HEK293T (cell line): ENCODE data around the gene MLLT3.
A peak's percentile ranks its signal among the peaks of the same experiment; 100 is the strongest.

Experiments
- CTCF ChIA-PET: fragments of 350-600 bp; formaldehyde crosslinking; extraction: SDS; loops from one replicate; lab custom pipeline; 2021; ENCODE audit warnings: antibody characterized with exemption, inconsistent platforms; lab: Yijun Ruan, JAX
- POLR2A ChIA-PET: fragments of 350-600 bp; formaldehyde crosslinking; extraction: SDS; loops from one replicate; lab custom pipeline; 2020; ENCODE audit warnings: antibody characterized with exemption, inconsistent platforms; lab: Yijun Ruan, JAX
- DNase-seq: peaks from one replicate; pipeline ENCODE4 v3.0.0; 2012; ENCODE audit warnings: mixed read lengths; ENCODE audit errors: extremely low spot score
- ARNT ChIP-seq: fragments of 450-650 bp; IDR thresholded peaks from 2 replicates; pipeline ENCODE4 v1.6.1; 2017; ENCODE audit warnings: mild to moderate bottlenecking
- BHLHE40 ChIP-seq: fragments of 450-650 bp; IDR thresholded peaks from 2 replicates; pipeline ENCODE4 v1.6.1; 2016; ENCODE audit warnings: mild to moderate bottlenecking, moderate library complexity, borderline replicate concordance
- CTBP1 ChIP-seq: fragments of 450-650 bp; IDR thresholded peaks from 2 replicates; pipeline ENCODE4 v1.6.1; 2016; ENCODE audit warnings: borderline replicate concordance
- ELF4 ChIP-seq: fragments of 450-650 bp; IDR thresholded peaks from 2 replicates; pipeline ENCODE4 v1.6.1; 2017; ENCODE audit warnings: antibody characterized with exemption
- FOXA1 ChIP-seq: fragments of 450-650 bp; IDR thresholded peaks from 2 replicates; pipeline ENCODE4 v1.6.1; 2016; ENCODE audit warnings: mild to moderate bottlenecking
- FOXK2 ChIP-seq: fragments of 450-650 bp; IDR thresholded peaks from 2 replicates; pipeline ENCODE4 v1.6.1; 2016; ENCODE audit warnings: mild to moderate bottlenecking
- FOXM1 ChIP-seq: fragments of 450-650 bp; IDR thresholded peaks from 2 replicates; pipeline ENCODE4 v1.6.1; 2017; ENCODE audit warnings: mild to moderate bottlenecking, borderline replicate concordance
- HDGF ChIP-seq: fragments of 450-650 bp; IDR thresholded peaks from 2 replicates; pipeline ENCODE4 v1.6.1; 2017; ENCODE audit warnings: antibody characterized with exemption, borderline replicate concordance
- LEF1 ChIP-seq: fragments of 450-650 bp; IDR thresholded peaks from 2 replicates; pipeline ENCODE4 v1.6.1; 2017; ENCODE audit warnings: mild to moderate bottlenecking, borderline replicate concordance
- NFRKB ChIP-seq: fragments of 450-650 bp; IDR thresholded peaks from 2 replicates; pipeline ENCODE4 v1.6.1; 2016; ENCODE audit warnings: mild to moderate bottlenecking, moderate library complexity
- PKNOX1 ChIP-seq: fragments of 450-650 bp; IDR thresholded peaks from 2 replicates; pipeline ENCODE4 v1.6.1; 2016
- SP1 ChIP-seq: fragments of 450-650 bp; IDR thresholded peaks from 2 replicates; pipeline ENCODE4 v1.6.1; 2017
- SUZ12 ChIP-seq: fragments of 450-650 bp; IDR thresholded peaks from 2 replicates; pipeline ENCODE4 v1.6.1; 2016; ENCODE audit warnings: mild to moderate bottlenecking
- TARDBP ChIP-seq: fragments of 450-650 bp; IDR thresholded peaks from 2 replicates; pipeline ENCODE4 v1.6.1; 2016
- ZNF384 ChIP-seq: fragments of 450-650 bp; IDR thresholded peaks from 2 replicates; pipeline ENCODE4 v1.6.1; 2016

The MLLT3 gene

GRCh38 chr9:20630241-20630943, 8.1 kb upstream of the MLLT3 start:
- DNase-seq = no peak
- peak; percentile 63 for TF ChIP-seq PKNOX1
- no peak for TF ChIP-seq SUZ12
- CTCF ChIA-PET = no interaction called here
- POLR2A ChIA-PET = no interaction called here

- TF ChIP-seq ZNF384 = no peak
- no peak for TF ChIP-seq TARDBP
- no peak for TF ChIP-seq FOXK2
- TF ChIP-seq BHLHE40 = no peak
- TF ChIP-seq SUZ12 = no peak
- no peak for TF ChIP-seq PKNOX1
- no peak for TF ChIP-seq HDGF
- TF ChIP-seq FOXM1 = no peak
- no peak for TF ChIP-seq FOXA1
- no peak for TF ChIP-seq ELF4
- no peak for TF ChIP-seq LEF1
- ChIA-PET CTCF (interaction anchor here (0.5 to 1.3 kb wide), 6 partner anchors 35 to 1160 kb away, joined by 3 to 6 read pairs (median 4); no protein-coding TSS in a partner anchor), POLR2A (interaction anchor here (1.2 kb wide), 1 partner anchor 59 kb away, joined by 7 read pairs; the partner anchor contains the start of gene FOCAD)
- no peak for DNase-seq
Observed at GRCh38 chr9:20625003-20625349, 2.7 kb upstream of the MLLT3 start.

DNA sequence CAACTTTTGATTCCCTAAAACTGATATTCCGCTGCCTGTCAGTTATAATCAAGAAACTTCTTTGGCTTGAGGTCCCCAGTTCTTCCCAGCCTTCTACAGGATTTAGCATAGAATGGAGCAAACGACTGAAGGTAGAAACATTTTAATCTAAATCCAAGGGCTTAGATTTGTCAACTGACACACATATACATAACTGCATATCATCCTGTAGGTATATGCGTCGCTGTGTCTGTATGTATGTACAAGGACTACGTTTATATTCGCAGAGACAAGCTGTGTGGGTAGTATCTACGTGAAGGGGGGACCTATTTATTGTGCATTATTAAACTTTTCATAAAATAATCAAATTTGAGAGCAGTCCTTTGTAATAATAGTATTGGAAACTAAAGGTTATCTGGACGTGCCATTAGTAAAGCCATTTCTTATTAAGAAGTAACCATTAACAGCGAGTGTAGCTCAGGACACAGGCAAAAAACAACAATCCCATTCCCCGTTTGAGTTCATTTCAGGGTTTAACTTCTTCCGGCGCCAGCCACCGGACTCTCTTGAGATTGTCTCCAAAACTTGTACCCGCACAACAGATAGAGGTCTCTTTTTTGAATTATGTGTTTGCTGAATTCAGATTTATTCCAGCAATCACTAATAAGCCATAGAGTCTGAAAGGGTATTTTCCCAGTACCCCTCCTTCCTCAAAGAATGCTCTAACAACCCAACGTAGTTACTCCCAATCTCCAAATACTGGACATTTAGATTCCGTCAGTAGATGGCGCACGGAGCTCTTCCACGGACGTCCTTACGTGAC, 2.1 kb upstream of the MLLT3 start:
- 0 out of 2 replicates have a peak, but pooled peaks have one; percentile 48 for TF ChIP-seq PKNOX1
- TF ChIP-seq FOXK2 = no peak
- ChIA-PET POLR2A (interaction anchor here (1.2 kb wide), 1 partner anchor 60 kb away, joined by 7 read pairs; the partner anchor contains the start of gene FOCAD), CTCF (interaction anchor here (0.5 to 1.3 kb wide), 8 partner anchors 35 to 1159 kb away, joined by 3 to 6 read pairs (median 3); no protein-coding TSS in a partner anchor)
- DNase-seq = peak; percentile 59

DNA sequence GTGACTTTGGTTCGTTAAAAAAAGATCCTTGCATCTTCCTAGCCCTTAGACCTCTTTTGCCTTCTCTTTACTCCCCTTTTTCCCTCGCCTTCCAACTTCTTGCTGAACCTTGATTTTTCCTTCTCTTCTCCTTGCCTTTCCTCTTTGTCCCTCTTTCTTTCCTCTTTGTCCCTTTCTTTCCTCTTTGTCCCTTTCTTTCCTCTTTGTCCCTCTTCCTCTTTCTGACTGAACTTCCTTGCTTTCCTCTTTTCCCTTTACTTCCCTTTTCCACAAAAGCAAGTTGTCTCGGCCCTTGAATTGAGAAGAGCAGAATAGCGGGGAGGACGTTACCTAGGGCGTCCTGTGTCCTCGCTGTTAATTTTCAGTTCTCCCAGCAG, 1.4 kb upstream of the MLLT3 start:
- POLR2A ChIA-PET = interaction anchor here (1.2 kb wide), 1 partner anchor 61 kb away, joined by 7 read pairs; the partner anchor contains the start of gene FOCAD
- CTCF ChIA-PET = interaction anchor here (0.9 to 1.1 kb wide), 2 partner anchors 324 to 1159 kb away, joined by 3 read pairs; no protein-coding TSS in a partner anchor
- no peak for DNase-seq
- TF ChIP-seq ZNF384 = no peak
- TF ChIP-seq CTBP1 = peak; percentile 30; the same call in 1 of the 2 replicates
- no peak for TF ChIP-seq ARNT

DNA sequence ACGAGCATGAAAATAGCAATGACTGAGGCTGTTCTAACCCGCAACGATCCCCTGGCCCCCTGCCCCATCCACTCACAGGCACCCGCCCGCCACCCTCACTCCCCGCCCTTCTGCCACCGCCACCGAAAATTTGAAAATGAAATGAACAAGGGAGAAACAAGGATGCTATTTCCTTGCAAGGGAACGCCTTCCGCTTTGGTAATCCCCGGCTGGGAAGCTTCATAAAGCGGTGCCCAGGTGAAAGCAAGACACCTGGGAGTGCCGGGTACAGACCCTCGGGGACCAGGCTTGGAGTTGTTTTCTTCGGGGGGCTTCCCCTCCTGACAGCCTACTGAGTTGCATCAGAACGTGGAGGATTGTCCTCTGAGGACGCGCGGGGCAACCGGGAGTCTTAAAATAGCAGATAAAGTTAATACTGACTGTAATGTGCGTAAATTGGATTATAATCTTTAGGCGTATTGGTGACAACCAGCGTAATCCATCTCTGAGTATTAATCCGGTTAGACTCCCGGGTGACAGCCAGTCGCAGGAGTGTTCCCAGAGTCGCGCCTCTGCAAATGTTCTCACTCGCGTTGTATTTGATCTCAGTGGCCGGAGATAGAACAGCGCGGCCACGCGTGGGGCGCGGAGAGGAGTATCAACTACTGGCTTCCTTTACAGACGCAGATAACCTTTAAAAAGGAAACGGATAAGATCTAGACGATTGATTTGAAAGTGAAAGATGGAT, 885 bp upstream of the MLLT3 start:
- ChIA-PET POLR2A (interaction anchor here (0.8 to 1.8 kb wide), 4 partner anchors 10 to 266 kb away, joined by 4 to 12 read pairs (median 4); partner anchors contain the start of gene FOCAD), CTCF (no interaction called here)
- peak; percentile 32 for DNase-seq
- TF ChIP-seq TARDBP (peak; percentile 14; the same call in 1 of the 2 replicates), PKNOX1 (0 out of 2 replicates have a peak, but pooled peaks have one; percentile 9), SP1 (no peak)

DNA sequence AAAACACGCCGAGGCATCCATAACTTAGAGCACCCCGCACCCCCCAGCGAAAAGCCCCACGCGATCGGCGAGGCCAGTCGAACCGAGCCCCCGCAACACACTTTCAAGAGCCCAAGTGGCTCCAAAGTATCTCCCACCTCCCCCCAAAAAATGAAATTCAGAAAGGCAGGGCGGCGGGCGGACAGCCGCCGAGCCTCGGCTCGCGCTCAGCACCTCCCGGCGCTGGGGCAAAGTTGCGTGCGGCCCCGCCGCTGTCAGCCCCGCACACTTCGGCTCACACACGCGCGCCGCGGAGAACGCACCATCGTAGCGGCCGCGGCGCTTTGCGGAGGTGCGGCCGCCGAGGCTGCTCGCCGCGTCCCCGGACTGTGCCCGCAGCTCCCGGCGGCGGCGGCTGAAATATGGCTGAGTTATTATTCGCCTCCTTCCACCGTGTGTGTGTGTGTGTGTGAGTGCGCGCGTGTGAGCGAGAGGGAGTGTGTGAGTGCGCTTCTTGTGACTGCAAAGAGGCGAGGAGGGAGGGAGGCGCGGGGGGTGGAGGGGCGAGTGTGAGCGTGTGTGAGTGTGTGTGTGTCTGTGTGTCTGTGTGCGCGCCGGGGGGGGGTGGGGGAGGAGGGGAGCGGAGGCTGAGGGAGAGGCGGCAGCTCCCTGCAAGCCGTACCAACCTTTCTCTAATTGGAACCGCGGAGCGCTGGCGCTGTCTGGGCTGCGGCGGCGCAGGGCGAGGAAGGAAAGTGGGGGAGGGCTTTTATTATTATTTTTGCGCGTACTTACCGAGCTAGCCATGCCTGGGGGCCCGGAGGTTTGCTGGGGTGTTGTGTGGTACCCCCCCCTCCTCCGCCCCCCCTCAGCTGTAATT, 599 bp downstream of the MLLT3 start:
- CTCF ChIA-PET = interaction anchor here (0.9 to 1.6 kb wide), 3 partner anchors 10 to 215 kb away, joined by 3 to 5 read pairs (median 4); no protein-coding TSS in a partner anchor
- DNase-seq = peak; percentile 62
- POLR2A ChIA-PET = interaction anchor here (0.8 to 1.8 kb wide), 8 partner anchors 10 to 264 kb away, joined by 3 to 12 read pairs (median 4); partner anchors contain the start of gene FOCAD
- TF ChIP-seq FOXM1 (no peak; the same call in 1 of the 2 replicates), PKNOX1 (no peak), CTBP1 (peak; percentile 40; the same call in 1 of the 2 replicates), NFRKB (no peak)
